T follicular helper cell (primary cell): ENCODE measurements around the gene SDCBP2.

ENCODE experiments used
- DNase-seq: peaks from one replicate; pipeline ENCODE4 v3.0.0-alpha.2; 2020; ENCODE audit warnings: low read depth

The SDCBP2 gene

DNA sequence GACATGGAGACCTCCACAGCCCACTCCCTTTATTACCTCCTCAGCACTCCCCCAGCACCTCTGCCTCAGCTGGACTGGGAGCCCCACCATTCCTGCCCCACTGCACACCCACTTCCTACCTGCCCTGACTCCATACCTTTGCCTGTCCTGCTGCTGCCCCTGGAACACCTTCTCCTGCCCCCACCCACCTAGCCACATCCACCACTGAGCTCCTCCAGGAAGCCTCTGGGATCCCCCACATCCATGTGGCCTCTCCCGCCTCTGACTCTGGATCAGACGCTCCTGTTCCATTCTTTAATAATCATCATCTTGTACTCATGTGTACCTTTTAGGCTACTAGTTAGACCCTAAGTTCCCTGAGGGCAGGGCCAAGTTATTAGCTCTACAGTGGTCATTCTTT is 2.2 kb upstream of the SDCBP2 start:
- no peak for DNase-seq

- peak; percentile 34 for DNase-seq
Observed at GRCh38 chr20:1330075-1330830, 1.3 kb upstream of the SDCBP2 start.

DNA sequence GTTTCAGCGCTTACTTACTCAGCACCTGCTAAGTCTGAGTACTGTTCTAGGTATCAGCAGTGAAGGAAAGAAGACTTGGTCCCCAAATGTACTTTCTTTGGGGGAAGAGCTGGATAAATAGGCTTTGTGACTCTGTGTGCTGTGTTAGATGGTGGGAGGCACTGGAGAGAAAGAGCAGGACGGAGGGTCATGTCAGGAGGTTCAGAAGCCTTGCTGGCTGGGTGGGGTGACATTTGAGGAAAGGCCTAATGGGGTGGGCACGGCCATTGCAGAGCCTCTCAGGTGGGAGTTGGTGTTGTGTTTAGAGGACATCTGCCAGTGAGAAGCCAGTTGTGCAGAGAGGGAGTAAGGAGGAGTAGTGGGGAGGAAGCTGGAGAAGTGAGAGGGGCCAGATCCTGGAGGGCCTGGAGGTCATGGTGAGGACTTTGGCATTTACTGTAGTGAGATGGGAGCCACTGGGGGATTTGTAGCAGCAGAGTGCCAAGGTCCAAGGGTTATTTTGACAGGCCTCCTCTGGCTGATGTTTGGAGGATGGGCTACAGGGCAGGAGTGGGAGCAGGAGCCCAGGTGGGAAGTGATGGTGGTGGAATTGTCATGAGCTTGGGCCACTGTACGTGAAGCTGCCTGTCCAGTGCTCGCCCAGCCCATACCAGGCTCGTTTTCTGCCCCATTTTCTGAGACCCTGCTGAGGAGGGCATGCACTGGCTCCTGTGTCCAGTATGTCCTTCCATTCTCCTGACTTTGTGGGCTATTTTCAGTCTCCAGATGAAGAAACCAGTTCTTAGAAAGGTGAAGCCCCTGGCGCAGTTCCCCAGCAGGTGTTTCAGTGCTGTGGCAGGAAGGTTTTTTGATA is 886 bp downstream of the SDCBP2 start:
- DNase-seq, result no peak

- DNase-seq, result no peak
Observed at GRCh38 chr20:1327241-1327653, 1.7 kb downstream of the SDCBP2 start.

DNA sequence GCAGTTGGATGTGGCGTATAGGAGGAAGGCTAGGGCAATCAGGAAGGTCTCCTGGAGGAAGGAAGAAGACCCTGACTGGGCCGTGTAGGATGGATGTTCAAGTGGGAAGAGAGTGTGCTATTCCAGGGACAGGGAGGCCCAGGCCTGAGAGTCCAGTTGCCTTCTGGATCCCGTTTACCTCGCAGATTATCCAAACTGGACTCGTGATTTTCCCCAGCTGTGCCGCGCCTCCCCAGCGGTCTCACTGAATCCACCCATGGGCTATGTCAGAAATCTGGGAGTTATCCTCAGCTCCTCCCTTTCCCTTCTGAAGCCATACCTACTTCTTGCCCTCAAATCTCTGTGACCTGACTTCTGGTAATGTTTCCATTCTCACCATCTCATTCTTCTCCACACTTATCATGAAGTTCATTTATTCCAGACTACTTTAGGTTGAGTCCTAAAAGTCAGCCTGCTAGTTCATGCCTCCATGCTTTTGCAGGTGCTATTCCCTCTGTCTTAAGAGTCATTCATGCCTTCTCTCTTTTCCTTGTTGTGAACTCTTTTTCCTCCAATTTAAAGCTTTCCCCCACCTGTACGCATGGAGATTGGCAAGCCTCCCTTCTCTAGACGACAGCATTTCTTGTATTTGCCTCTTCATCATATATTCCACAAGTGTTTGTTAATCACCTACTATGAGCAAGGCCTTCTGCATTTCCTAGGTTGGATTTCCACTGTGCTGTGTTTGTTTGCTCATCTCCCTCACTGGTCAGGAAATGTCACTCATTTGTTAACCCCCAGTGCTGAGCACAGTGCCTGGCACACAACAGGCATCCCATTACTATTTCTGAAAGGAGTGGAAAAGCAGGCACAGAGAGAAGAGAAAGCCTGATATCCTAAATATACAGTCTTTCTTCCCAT is 2.7 kb downstream of the SDCBP2 start:
- no peak for DNase-seq

- peak; percentile 99 for DNase-seq
Observed at GRCh38 chr20:1325173-1326030, 3.5 kb downstream of the SDCBP2 start.

GRCh38 chr20:1324598-1325172 is 4.3 kb downstream of the SDCBP2 start:
- DNase-seq, result peak; percentile 24

- DNase-seq, result no peak
Observed at GRCh38 chr20:1323830-1324597, 4.9 kb downstream of the SDCBP2 start.

- no peak for DNase-seq
Observed at GRCh38 chr20:1323256-1323655, 5.7 kb downstream of the SDCBP2 start.

GRCh38 chr20:1322511-1323245 is 6.3 kb downstream of the SDCBP2 start:
- DNase-seq, result no peak

- no peak for DNase-seq
Observed at GRCh38 chr20:1321654-1321939, 7.3 kb downstream of the SDCBP2 start.

- no peak for DNase-seq
Observed at GRCh38 chr20:1320902-1321653, 7.9 kb downstream of the SDCBP2 start.

GRCh38 chr20:1320016-1320415 is 8.9 kb downstream of the SDCBP2 start:
- DNase-seq, result no peak

DNA sequence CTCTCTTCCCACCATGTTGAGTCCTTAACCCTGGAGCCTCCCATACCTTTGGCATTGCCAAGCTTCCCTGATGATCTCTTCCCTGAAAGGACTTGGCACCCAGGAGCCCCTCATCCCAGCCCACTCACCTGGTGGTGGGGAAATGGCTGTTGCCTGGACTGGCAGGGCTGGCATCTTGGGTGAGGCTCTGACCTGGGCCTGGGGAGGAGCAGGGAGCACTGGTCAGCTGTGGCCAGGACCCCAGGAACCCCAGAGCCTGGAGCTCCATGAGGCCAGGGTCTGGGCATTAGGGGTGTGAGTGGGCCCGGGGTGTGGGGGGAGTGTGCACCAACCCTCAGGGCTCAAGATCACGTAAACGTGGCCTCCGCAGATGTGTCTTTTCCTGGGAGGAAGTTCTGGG is 9.5 kb downstream of the SDCBP2 start:
- DNase-seq, result no peak

DNA sequence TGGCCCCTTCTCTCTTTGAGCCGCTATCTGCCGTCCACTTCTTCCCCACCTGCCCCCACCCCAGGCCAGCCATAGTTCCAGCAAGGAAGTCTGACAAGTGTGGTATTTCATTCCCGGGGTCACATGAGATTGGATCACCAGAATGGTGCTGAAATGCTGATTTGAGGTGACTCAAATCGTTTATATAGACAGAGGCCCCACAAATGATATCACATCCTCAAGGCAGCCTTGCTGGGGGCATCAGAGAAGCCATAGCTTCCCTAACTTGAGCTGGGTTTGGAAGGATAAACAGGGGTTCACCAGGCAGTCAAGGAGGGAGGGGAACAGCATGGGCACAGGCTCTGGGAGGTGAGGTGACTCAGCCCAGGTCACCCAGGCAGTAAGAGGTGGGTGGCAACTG is 9.9 kb downstream of the SDCBP2 start:
- no peak for DNase-seq

GRCh38 chr20:1317545-1318255 is 11.2 kb downstream of the SDCBP2 start:
- no peak for DNase-seq

DNA sequence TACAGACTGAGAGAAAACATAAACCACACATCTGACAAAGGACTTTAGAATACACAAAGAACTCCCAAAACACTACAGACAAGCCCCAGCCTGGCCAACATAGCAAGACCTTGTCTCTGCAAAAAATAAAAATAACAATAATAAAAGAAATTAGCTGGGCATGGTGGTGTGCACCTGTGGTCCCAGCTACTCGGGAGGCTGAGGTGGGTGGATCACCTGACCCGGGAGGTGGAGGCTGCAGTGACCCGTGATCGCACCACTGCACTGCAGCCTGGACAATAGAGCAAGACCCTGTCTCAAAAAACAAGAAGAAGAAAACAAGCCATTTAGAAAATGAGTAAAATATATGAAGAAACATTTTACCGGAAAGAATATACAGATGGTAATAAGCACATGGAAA is 13.1 kb downstream of the SDCBP2 start:
- no peak for DNase-seq
